ENCODE measurements around the gene GTF2H1. TPM values are rescaled to one million over a fixed set of nuclear protein-coding genes. Genes with fewer than 3 reads are reported as not detected.

Gene GTF2H1
- total and polyA plus RNA-seq, 9 of the 15 experiments (the other 6 are each of a cell fraction or from before 2014, with no cell fraction given) = 56.9 to 126 (median 92.1) TPM

GRCh38 chr11:18317551-18317950 lies 4.8 kb upstream of the GTF2H1 start:
- Histone ChIP-seq H3K4me3 (no peak overlapping the region), H4K20me1 (replicated peaks; ENCODE audit: control insufficient read depth, insufficient read depth, low read length) (no peaks in the 10 kb centered on the region), H3K27ac (ENCODE audit: extremely low read depth, low read depth, low read length) (no peak overlapping the region), H3K79me2 (ENCODE audit: control insufficient read depth, insufficient read depth, low read length) (peaks cover 84% of the 10 kb centered on the region), H2AFZ (ENCODE audit: low read depth, low read length) (no peak overlapping the region), H3K9ac (ENCODE audit: insufficient read depth in 1 of 2, low read depth in 2 of 2, low read length in 2 of 2) (no peak overlapping the region), H3K9me3 (replicated peaks; ENCODE audit: control insufficient read depth, insufficient read depth, low read depth, low read length) (no peaks in the 10 kb centered on the region), H3K27me3 (ENCODE audit: control insufficient read depth in 2 of 2, insufficient read depth in 2 of 2, low read length in 2 of 2) (no peaks in the 10 kb centered on the region), H3K36me3 (ENCODE audit: control insufficient read depth, insufficient read depth, low read length) (peaks cover 25% of the 10 kb centered on the region), H3K4me1 (replicated peaks in 1 of 2; ENCODE audit: control insufficient read depth in 2 of 2, insufficient read depth in 2 of 2, low read length in 2 of 2) (peaks cover 8 to 37% of the 10 kb centered on the region in 2 experiments; a peak in 4 of 5 replicates), H3K9me1 (ENCODE audit: control insufficient read depth, insufficient read depth, low read length) (no peaks in the 10 kb centered on the region), H3K4me2 (ENCODE audit: insufficient read depth, low read length) (no peak overlapping the region)
- FAIRE-seq (no peak), ATAC-seq (no peak), DNase-seq (ENCODE audit: extremely low read depth in 1 of 4, low spot score in 3 of 4) (no peak)
- TF ChIP-seq XRCC4 (IDR thresholded peaks at IDR 0.05; ENCODE audit: extremely low read depth, insufficient read depth, insufficient read length) (no peak), MLX (CRISPR knock-in tag; conservative IDR thresholded peaks at IDR 0.05) (no peak)
- WGBS (ENCODE audit: insufficient coverage, low coverage, missing lambda C conversion rate) = 91% methylated on average over 4 of the region's 4 CpGs
- CTCF ChIA-PET (ENCODE audit: low intra/inter-chr PET ratio) = no interaction called here
- intact Hi-C loops (cut with micrococcal nuclease) = no loop called here
- POLR2A ChIA-PET = no interaction called here
- BruUV-seq (replicated peaks) = no TSS peak
- in situ Hi-C loops (cut with MboI) = no loop called here

- DNase-seq (ENCODE audit: extremely low read depth in 1 of 4, low spot score in 3 of 4) (no peak), ATAC-seq (no peak), FAIRE-seq (no peak)
- no TSS peak for BruUV-seq (replicated peaks)
- peak overlapping the region; percentile 59 for H3K4me3 ChIP-seq
- ChIA-PET CTCF (ENCODE audit: low intra/inter-chr PET ratio) (no interaction called here), POLR2A (interaction anchor here (1.1 kb wide), 1 partner anchor 11 kb away, joined by 5 read pairs; no protein-coding TSS in a partner anchor)
- in situ Hi-C loops (cut with MboI) = no loop called here
- no peak overlapping the region for H2AFZ ChIP-seq (ENCODE audit: low read depth, low read length)
- H4K20me1 ChIP-seq (replicated peaks; ENCODE audit: control insufficient read depth, insufficient read depth, low read length) = no peaks in the 10 kb centered on the region
- WGBS (ENCODE audit: insufficient coverage, low coverage, missing lambda C conversion rate) = 3% methylated on average over 3 of the region's 3 CpGs
- peaks cover 89% of the 10 kb centered on the region for H3K79me2 ChIP-seq (ENCODE audit: control insufficient read depth, insufficient read depth, low read length)
- H3K9ac ChIP-seq (ENCODE audit: insufficient read depth in 1 of 2, low read depth in 2 of 2, low read length in 2 of 2) = peak overlapping the region in 1 of 2 experiments; percentile 91; a peak in 2 of 4 replicates
- H3K36me3 ChIP-seq (ENCODE audit: control insufficient read depth, insufficient read depth, low read length) = peaks cover 21% of the 10 kb centered on the region
- no peaks in the 10 kb centered on the region for H3K9me3 ChIP-seq (replicated peaks; ENCODE audit: control insufficient read depth, insufficient read depth, low read depth, low read length)
- H3K27me3 ChIP-seq (ENCODE audit: control insufficient read depth in 2 of 2, insufficient read depth in 2 of 2, low read length in 2 of 2) = no peaks in the 10 kb centered on the region
- intact Hi-C loops (cut with micrococcal nuclease) = loop anchor here (5.0 kb wide), 1 partner anchor 207 kb away; the partner anchor contains the start of gene TSG101
- H3K9me1 ChIP-seq (ENCODE audit: control insufficient read depth, insufficient read depth, low read length) = no peaks in the 10 kb centered on the region
- peaks cover 4 to 28% of the 10 kb centered on the region in 2 experiments; a peak in 4 of 5 replicates for H3K4me1 ChIP-seq (replicated peaks in 1 of 2; ENCODE audit: control insufficient read depth in 2 of 2, insufficient read depth in 2 of 2, low read length in 2 of 2)
- peak overlapping the region; percentile 96 for H3K27ac ChIP-seq (ENCODE audit: extremely low read depth, low read depth, low read length)
- peak overlapping the region; percentile 96 for H3K4me2 ChIP-seq (ENCODE audit: insufficient read depth, low read length)
- peak; percentile 63 for TF ChIP-seq EGR1 (conservative IDR thresholded peaks at IDR 0.05)
- TF ChIP-seq NUFIP1 (IDR thresholded peaks at IDR 0.05; ENCODE audit: partially characterized antibody) = no peak
- no peak for TF ChIP-seq TGIF2 (CRISPR knock-in tag; IDR thresholded peaks at IDR 0.05)
- peak; percentile 47 for TF ChIP-seq SMARCB1 (IDR thresholded peaks at IDR 0.05; ENCODE audit: insufficient read length, low read depth)
- TF ChIP-seq ZZZ3 (IDR thresholded peaks at IDR 0.05) = no peak
- TF ChIP-seq RAD21 (CRISPR knock-in tag; conservative IDR thresholded peaks at IDR 0.05 in 1 of 2, IDR thresholded peaks at IDR 0.05 in 1 of 2) = no peak
- TF ChIP-seq CAMTA2 (CRISPR knock-in tag; conservative IDR thresholded peaks at IDR 0.05) = no peak
- TF ChIP-seq ZNF644 (tag; IDR thresholded peaks at IDR 0.05; ENCODE audit: low read depth) = peak; percentile 37; the same call in 1 of the 2 replicates
- no peak for TF ChIP-seq TBL1XR1 (IDR thresholded peaks at IDR 0.05; ENCODE audit: low read length in 2 of 2)
- TF ChIP-seq ELF4 (CRISPR knock-in tag; IDR thresholded peaks at IDR 0.05) = no peak
- no peak for TF ChIP-seq MXI1 (IDR thresholded peaks at IDR 0.05; ENCODE audit: low read depth, low read length)
- TF ChIP-seq ZBTB7A (IDR thresholded peaks at IDR 0.05; ENCODE audit: borderline replicate concordance, control insufficient read depth, low read depth, low read length) = no peak
- no peak for TF ChIP-seq ZNF3 (CRISPR knock-in tag; IDR thresholded peaks at IDR 0.05)
- no peak for TF ChIP-seq ETV1 (tag; conservative IDR thresholded peaks at IDR 0.05; ENCODE audit: low read depth)
- TF ChIP-seq KDM4B (IDR thresholded peaks at IDR 0.05; ENCODE audit: borderline replicate concordance in 2 of 2, low read depth in 1 of 2) = no peak
These were observed 2.5 kb upstream of the GTF2H1 start for GRCh38 chr11:18319914-18320313.

Measured in K562 (cell line).